VCaP (cell line): ENCODE results near the gene PHKB.
"Not testable (repeated sequence)": the region's sequence is repeated elsewhere in the genome, so short reads cannot be mapped to it uniquely, and the experiment has no call there.

Source experiments
- H3K27ac ChIP-seq: fragments of 450-650 bp; 2 replicates; pipeline ENCODE4 v1.5.1; 2017
- TF ChIP-seq, protein P1 (sequence below): fragments of 450-650 bp; conservative IDR thresholded peaks from 2 replicates; pipeline ENCODE4 v1.5.1; 2017; ENCODE audit warnings: mild to moderate bottlenecking, moderate library complexity

PHKB gene

DNA sequence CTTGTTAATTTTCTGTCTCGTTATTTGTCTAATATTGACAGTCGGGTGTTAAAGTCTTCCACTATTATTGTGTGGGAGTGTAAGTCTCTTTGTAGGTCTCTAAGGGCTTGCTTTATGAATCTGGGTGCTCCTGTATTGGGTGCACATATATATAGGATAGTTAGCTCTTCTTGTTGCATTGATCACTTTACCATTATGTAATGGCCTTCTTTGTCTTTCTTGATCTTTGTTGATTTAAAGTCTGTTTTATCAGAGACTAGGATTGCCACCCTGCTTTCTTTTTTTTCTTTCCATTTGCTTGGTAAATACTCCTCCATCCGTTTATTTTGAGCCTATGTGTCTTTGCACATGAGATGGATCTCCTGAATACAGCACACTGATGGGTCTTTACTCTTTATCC, 90.6 kb downstream of the PHKB start:
- H3K27ac ChIP-seq: not testable (repeated sequence)

DNA sequence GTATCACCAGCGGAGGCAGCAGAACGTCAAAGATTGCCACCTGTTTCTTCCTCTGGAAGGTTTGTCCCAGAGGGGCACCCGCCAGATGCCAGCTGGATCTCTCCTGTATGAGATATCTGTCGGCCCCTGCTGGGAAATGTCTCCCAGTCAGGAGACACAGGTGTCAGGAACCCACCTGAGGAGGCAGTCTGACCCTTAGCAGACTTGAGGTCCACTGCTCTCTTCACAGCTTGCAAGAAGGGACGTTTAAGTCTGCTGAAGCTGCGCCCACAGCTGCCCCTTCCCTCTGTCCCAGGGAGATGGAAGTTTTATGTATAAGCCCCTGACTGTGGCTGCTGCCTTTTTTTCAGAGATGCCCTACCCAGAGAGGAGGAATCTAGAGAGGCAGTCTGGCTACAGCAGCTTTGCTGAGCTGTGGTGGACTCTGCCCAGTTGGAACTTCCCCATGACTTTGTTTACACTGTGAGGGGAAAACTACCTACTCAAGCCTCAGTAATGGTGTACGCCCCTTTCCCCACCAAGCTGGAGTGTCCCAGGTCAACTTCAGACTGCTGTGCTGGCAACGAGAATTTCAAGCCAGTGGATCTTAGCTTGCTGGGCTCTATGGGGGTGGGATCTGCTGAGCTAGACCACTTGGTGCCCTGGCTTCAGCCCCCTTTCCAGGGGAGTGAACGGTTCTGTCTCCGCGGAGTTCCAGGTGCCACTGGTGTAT, 92.9 kb downstream of the PHKB start:
- TF ChIP-seq, protein P1, sequence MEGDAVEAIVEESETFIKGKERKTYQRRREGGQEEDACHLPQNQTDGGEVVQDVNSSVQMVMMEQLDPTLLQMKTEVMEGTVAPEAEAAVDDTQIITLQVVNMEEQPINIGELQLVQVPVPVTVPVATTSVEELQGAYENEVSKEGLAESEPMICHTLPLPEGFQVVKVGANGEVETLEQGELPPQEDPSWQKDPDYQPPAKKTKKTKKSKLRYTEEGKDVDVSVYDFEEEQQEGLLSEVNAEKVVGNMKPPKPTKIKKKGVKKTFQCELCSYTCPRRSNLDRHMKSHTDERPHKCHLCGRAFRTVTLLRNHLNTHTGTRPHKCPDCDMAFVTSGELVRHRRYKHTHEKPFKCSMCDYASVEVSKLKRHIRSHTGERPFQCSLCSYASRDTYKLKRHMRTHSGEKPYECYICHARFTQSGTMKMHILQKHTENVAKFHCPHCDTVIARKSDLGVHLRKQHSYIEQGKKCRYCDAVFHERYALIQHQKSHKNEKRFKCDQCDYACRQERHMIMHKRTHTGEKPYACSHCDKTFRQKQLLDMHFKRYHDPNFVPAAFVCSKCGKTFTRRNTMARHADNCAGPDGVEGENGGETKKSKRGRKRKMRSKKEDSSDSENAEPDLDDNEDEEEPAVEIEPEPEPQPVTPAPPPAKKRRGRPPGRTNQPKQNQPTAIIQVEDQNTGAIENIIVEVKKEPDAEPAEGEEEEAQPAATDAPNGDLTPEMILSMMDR: no peak
- no peak overlapping the region for H3K27ac ChIP-seq

DNA sequence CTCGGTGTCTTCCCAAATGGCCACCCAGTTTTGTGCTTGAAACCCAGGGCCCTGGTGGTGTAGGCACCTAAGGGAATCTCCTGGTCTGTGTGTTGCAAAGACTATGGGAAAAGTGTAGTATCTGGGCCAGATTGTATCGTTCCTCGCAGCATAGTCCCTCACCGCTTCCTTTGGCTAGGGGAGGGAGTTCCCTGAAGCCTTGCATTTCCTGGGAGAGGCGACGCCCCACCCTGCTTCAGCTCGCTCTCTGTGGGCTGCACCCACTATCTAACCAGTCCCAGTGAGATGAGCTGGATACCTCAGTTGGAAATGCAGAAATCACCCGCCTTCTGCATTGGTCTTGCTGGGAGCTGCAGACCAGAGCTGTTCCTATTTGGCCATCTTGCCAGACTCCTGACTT, 93.5 kb downstream of the PHKB start:
- H3K27ac ChIP-seq: not testable (repeated sequence)

DNA sequence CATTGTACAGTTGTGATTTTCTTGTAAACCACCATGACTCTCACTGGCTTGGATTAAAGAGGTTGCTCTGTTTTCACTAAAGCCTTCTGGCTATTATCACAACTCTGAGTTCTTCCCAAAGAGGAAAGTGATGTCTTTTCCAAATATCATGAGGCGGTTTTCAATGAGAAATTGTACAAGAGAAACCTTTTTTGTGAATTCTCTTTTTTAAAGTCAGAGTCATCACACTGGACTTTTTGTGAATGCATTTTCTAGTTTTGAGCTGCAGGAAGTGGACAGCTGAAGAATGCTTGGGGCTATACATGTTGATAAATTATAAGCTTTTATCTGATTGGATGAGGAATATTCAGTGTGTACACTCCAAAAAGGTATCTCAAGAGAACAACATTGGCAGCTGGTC, 100.2 kb downstream of the PHKB start:
- TF ChIP-seq, protein P1: no peak
- H3K27ac ChIP-seq: no peak overlapping the region

DNA sequence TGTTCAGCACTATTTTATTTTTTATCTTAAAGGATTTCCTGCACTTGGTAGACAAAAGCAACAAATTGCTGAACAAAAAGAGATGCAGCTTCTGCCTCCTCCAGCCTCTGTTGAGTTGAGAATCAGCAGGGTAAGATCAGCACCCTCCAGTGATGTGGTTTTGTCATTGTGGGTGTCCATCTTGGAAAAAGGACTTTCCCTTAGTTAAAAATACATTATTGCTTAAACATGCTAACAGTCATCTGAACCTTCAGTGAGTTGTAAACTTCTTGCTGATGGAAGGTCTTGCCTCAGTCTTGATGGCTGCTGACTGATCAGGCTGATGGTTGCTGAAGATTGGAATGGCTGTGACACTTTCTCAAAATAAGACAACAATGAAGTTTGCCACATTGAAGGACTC, 101.2 kb downstream of the PHKB start:
- no peak overlapping the region for H3K27ac ChIP-seq
- TF ChIP-seq, protein P1: no peak

DNA sequence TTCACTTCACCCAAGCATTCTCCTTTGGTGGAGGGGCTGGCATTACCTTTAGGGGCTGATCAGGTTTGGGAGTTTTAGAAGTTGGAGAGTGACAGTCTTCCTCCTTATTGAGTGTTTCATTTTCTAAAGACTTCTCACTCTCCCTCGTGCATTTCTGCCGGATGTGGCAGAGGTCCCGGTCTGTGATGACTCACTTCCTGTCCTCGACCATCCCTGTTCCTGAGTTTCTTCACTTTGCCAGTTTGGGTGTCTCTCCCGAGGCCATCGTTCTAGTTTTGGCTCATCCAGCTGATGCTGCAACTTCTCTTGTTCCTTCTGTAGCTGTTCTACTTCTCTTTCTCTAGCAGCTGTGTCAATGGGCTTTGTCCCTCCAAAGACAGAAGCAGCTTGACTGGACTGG, 104.3 kb downstream of the PHKB start:
- no peak overlapping the region for H3K27ac ChIP-seq
- TF ChIP-seq, protein P1: no peak

DNA sequence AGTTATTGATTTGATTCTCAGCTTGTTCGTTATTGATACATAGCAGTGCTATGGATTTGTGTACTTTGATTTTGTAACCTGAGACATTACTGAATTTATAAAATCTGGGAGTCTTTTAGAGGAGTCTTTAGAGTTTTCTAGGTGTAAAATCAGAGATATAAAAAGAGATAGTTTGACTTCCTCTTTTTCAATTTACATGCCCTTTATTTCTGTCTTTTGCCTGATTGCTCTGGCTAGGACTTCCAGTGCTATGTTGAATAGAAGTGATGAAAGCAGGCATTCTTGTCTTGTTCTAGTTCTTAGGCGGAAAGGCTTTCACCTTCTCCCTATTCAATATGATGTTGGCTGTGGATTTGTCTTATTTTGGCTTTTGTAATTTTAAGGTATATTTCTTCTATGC, 106.2 kb downstream of the PHKB start:
- TF ChIP-seq, protein P1: no peak
- no peak overlapping the region for H3K27ac ChIP-seq

DNA sequence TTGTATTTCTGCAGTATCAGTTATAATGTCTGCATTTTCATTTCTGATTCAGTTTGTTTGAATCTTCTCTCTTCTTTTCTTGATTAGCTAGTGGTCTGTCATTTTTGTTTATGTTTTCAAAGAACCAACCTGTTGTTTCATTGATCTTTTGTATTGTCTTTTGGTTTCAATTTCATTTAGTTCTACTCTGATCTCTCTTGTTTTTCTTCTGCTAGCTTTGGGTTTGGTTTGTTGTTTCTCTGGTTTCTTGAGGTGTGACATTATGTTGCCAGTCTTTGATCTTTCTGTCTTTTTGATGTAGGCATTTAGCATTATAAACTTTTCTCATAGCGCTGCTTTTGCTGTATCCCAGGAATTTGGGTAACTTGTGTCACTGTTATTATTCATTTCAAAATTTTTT, 107.2 kb downstream of the PHKB start:
- TF ChIP-seq, protein P1: no peak
- no peak overlapping the region for H3K27ac ChIP-seq

DNA sequence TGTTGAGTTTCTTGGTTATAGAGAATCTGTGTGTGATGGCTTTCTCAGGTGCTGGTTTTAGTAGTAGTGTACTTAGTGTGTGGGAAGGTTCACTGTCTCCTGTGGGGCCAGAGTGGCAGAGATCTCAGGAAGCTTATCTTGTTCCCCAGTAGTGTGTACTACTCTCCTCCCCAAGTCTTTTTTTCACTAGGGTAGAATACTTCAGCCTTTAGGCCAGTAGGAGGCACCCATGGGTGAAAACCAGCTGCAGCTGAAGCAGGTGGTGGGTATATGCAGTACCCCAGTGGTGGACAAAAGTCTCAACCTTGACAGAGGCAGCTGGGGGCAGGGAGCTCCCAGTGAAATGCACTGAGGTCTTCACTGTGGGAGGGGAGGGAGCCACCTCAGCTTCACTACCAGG, 109.9 kb downstream of the PHKB start:
- TF ChIP-seq, protein P1: no peak
- H3K27ac ChIP-seq: no peak overlapping the region
